Neutrophil (primary cell): ENCODE measurements around the gene KLHDC7A.

Source experiments
- H3K27ac ChIP-seq: fragments of 200-600 bp; sonication (generic); 2 replicates; pipeline ENCODE4 v1.5.1; 2016; ENCODE audit warnings: mild to moderate bottlenecking, moderate library complexity
- H3K27me3 ChIP-seq: fragments of 200-600 bp; sonication (generic); 2 replicates; pipeline ENCODE4 v1.6.0; 2016; ENCODE audit warnings: mild to moderate bottlenecking
- H3K36me3 ChIP-seq: fragments of 200-600 bp; sonication (generic); 2 replicates; pipeline ENCODE4 v1.5.1; 2017
- H3K4me1 ChIP-seq, 2 experiments: fragments of 200-600 bp in 1 of 2; sonication (generic) in 1 of 2; 1 replicate in 1 of 2; 2 replicates in 1 of 2; pipeline versions ENCODE4 v1.5.1 to v1.6.1; 2013 to 2016; ENCODE audit warnings: low read depth in 1 of 2, low read length in 1 of 2, mild to moderate bottlenecking in 1 of 2, moderate library complexity in 1 of 2; ENCODE audit not compliant: control insufficient read depth in 1 of 2, insufficient read depth in 1 of 2
- H3K4me3 ChIP-seq, 2 experiments: fragments of 200-600 bp in 1 of 2; sonication (generic) in 1 of 2; 1 replicate in 1 of 2; 2 replicates in 1 of 2; pipeline ENCODE4 v1.5.1; 2013 to 2016; ENCODE audit warnings: low read depth in 1 of 2, low read length in 1 of 2, mild to moderate bottlenecking in 1 of 2, moderate library complexity in 1 of 2
- H3K9me3 ChIP-seq: fragments of 200-600 bp; sonication (generic); 2 replicates; pipeline ENCODE4 v1.5.1; 2016
- TF ChIP-seq, protein P1 (sequence below): fragments of 200-600 bp; sonication (generic); IDR thresholded peaks from 2 replicates; pipeline ENCODE4 v1.5.1; 2016; ENCODE audit warnings: antibody characterized with exemption

The KLHDC7A gene

DNA sequence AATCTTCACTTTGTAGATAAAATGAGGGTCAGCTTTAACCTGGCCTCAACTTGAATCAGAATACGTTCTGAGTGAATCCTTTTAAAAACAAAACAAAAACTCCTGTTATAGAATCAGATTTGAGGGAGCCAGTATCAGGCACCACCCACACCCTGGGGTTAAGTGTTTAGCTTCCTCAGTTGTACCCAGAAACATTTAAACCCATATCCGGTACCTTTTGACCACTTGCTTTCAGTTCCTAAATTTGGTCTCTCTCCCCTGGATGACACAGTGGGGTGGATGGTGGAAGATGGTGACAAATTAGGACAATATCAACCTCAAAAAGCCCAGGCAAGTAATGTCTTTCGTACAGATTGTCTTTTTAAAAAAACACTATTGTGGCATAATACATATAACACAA is 10.4 kb downstream of the KLHDC7A start:
- no peaks in the 10 kb centered on the region for H3K4me1 ChIP-seq
- H3K4me3 ChIP-seq = no peak overlapping the region
- TF ChIP-seq, protein P1, sequence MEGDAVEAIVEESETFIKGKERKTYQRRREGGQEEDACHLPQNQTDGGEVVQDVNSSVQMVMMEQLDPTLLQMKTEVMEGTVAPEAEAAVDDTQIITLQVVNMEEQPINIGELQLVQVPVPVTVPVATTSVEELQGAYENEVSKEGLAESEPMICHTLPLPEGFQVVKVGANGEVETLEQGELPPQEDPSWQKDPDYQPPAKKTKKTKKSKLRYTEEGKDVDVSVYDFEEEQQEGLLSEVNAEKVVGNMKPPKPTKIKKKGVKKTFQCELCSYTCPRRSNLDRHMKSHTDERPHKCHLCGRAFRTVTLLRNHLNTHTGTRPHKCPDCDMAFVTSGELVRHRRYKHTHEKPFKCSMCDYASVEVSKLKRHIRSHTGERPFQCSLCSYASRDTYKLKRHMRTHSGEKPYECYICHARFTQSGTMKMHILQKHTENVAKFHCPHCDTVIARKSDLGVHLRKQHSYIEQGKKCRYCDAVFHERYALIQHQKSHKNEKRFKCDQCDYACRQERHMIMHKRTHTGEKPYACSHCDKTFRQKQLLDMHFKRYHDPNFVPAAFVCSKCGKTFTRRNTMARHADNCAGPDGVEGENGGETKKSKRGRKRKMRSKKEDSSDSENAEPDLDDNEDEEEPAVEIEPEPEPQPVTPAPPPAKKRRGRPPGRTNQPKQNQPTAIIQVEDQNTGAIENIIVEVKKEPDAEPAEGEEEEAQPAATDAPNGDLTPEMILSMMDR = no peak
- H3K36me3 ChIP-seq = no peaks in the 10 kb centered on the region
- H3K9me3 ChIP-seq = no peaks in the 10 kb centered on the region
- H3K27ac ChIP-seq = no peak overlapping the region
- no peaks in the 10 kb centered on the region for H3K27me3 ChIP-seq

DNA sequence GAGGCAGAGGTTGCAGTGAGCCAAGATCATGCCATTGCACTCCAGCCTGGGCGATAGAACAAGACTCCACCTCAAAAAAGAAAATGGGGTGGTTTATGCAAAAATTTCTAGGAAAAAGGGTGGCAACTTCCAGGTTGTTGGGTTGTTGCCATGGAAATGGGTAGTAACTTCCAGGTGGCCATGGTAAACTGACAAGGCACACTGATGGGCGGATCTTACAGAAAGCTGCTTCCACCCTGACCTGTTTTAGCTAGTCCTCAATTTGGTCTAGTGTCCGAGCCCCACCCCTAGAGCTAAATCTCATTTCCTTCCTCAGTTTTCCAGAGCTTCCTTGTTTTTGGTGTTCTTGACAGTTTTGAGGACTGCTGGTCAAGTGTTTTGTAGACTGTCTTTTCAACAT is 13.6 kb downstream of the KLHDC7A start:
- Histone ChIP-seq H3K27ac (no peak overlapping the region), H3K36me3 (no peaks in the 10 kb centered on the region), H3K4me1 (no peaks in the 10 kb centered on the region), H3K4me3 (no peak overlapping the region), H3K27me3 (no peaks in the 10 kb centered on the region), H3K9me3 (no peaks in the 10 kb centered on the region)
- TF ChIP-seq, protein P1 = no peak

DNA sequence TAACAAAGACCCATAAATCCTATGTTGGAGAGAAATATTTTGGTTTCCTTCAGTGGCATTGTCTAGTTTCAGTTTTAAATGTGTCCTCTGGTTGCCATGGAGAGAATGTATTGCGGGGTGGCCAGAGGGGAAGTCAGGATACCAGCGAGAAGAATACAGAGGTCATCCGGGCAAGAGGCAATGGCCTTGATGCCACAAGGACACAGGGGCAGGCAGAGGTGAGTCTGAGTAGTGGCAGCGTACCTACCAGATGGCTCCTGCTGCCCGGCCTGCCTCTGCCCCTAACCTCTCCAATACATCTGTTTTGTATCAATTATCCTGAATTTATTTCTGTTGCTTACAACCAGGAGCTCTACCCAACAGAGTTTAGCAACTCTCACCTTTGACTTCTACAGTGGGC is 14.9 kb downstream of the KLHDC7A start:
- Histone ChIP-seq H3K27ac (no peak overlapping the region), H3K9me3 (no peaks in the 10 kb centered on the region), H3K4me1 (no peaks in the 10 kb centered on the region), H3K36me3 (no peaks in the 10 kb centered on the region), H3K4me3 (no peak overlapping the region), H3K27me3 (no peaks in the 10 kb centered on the region)
- TF ChIP-seq, protein P1 = no peak

DNA sequence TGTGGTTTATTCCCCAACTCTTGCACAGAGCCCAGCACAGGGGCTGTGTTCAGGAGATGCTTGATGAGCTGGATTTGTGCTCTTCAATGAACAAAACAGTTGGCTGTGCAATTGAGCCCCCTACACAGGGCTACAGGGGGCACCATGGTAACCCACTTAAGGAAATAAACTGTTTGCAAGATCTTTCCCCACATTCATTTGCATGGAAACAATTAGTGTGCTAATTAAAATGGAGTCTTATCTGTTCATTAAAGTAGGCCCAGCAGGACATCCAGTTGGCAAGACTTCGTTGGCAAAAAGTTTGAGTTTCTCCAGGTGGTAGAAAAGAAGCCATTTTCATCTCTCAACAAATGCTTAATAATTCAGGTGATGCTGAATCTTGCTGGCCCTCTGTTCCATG is 15.3 kb downstream of the KLHDC7A start:
- TF ChIP-seq, protein P1 = no peak
- Histone ChIP-seq H3K36me3 (no peaks in the 10 kb centered on the region), H3K9me3 (no peaks in the 10 kb centered on the region), H3K4me3 (no peak overlapping the region), H3K4me1 (no peaks in the 10 kb centered on the region), H3K27me3 (no peaks in the 10 kb centered on the region), H3K27ac (no peak overlapping the region)

DNA sequence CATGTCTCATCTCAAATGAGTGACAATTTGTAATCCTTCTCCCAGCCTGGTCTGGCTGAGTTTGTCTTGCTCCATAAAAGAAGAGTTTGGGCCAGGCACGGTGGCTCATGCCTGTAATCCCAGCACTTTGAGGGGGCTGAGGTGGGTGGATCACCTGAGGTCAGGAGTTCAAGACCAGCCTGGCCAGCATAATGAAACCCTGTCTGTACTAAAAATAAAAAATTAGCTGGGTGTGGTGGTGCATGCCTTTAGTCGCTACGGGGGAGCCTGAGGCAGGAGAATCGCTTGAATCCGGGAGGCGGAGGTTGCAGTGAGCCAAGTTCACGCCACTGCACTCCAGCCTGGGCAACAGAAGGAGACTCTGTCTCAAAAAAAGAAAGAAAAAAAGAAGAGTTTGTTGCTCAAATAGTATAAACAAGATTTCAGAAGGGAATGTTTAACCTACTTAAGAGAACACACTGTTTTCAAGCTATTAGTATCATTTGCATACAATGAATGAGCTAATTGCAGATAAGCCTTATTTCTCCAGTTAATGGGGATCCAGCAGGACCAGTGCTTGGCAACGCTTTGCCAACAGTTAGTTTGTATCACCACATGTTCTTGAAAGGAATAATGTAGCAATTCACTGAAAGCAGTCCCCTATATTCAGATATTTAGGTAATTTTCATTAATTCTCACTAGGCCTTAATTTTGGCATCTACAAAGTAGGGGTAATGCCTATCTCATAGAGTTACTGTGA is 15.9 kb downstream of the KLHDC7A start:
- Histone ChIP-seq H3K36me3 (no peaks in the 10 kb centered on the region), H3K27me3 (no peaks in the 10 kb centered on the region), H3K9me3 (no peaks in the 10 kb centered on the region), H3K27ac (no peak overlapping the region), H3K4me3 (no peak overlapping the region), H3K4me1 (no peaks in the 10 kb centered on the region)
- TF ChIP-seq, protein P1 = no peak
